Measurements from ENCODE around the gene DCTPP1.
"Not testable (repeated sequence)": the region's sequence is repeated elsewhere in the genome, so short reads cannot be mapped to it uniquely, and the experiment has no call there.

DCTPP1 gene

DNA sequence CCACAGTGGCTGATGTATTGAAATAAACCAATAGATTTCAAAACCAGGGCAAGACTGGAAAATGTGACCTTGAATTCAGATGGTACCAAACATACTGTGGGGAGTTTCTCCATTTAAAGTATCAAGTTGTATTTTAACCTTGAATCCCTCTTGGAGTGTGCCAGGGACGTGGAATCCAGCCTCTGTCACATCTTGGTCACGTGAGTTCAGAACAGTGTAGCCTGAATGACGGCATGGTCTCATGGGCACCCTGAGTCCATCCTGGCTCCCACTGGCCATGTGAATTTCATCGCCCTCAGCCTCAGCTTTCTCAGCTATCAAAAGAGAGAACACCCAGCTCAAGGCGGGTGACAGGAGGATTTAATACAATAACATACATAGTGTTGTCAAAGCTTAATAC, 15.7 kb downstream of the DCTPP1 start:
- no peak for DNase-seq (ENCODE audit: low read depth in 2 of 2)

DNA sequence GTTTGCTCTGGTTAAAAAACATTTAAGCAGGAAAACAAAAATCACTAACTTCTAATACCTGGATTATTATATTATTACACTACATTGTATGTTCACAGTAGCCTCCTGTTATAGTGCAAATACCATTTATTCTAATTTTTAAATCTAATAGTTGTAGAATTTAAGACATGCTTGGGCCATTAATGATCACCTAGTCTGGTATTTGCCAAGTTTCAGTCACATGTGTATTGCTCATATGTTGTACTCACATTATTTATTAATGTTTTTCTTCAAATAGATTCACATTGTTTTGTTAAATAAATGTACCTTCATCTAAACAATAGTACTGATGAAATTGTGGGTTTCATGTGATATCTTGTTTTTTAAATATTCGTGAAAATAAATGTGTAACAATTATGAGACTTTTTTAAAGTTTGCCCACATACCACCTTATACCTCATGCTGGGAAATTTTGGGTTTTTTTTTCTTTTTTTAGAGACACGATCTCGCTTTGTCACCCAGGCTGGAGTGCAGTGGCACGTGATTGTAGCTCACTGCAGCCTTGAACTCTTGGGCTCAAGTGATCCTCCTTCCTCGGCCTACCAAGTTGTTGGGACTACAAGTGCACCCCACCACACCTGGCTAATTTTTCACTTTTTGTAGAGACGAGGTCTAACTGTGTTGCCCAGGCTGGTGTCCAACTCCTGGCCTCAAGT, 16.6 kb downstream of the DCTPP1 start:
- DNase-seq (ENCODE audit: low read depth in 2 of 2): no peak

DNA sequence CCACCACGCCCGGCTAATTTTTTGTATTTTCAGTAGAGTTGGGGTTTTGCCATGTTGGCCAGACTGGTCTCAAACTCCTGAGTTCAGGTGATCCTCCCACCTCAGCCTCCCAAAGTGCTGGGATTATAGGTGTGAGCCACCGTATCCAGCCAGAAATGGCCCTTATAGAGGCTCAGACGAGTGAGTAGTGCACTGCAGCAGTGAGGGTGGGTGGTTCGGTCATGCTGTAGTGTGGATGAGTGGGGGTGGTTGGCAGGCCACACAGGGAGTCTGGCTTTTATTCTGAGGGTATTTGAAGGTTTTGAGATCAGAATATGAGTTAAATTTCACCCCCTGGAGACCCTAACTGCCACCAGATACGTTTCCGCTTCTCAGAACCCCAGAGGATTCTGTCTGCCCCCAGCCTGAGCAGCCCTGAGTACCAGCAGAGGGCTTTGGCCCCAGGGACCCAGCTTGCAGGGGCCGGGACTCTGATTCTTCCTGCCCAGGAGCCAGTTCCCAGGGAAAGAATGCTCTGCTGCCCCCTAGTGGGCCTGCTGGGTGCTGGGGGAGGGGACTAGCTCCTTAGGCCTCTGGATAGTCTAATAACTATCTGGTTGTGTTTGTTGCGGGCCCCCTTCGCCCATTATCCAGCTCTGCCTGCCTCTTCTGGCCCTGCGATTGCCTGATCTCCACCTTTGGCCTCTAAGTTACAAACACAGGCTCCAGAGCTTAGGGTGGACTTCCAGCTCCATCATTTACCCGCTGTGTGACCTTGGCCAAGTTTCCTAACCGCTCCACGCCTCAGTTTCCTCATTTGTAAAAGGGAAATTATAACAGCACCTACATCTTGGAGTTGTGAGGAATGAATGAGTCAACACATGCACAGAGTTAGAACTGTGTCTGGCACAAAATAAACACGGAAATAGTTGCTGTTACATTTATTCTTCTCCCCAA, 20.4 kb downstream of the DCTPP1 start:
- peak; percentile 44 to 61 for DNase-seq (ENCODE audit: low read depth in 2 of 2)

DNA sequence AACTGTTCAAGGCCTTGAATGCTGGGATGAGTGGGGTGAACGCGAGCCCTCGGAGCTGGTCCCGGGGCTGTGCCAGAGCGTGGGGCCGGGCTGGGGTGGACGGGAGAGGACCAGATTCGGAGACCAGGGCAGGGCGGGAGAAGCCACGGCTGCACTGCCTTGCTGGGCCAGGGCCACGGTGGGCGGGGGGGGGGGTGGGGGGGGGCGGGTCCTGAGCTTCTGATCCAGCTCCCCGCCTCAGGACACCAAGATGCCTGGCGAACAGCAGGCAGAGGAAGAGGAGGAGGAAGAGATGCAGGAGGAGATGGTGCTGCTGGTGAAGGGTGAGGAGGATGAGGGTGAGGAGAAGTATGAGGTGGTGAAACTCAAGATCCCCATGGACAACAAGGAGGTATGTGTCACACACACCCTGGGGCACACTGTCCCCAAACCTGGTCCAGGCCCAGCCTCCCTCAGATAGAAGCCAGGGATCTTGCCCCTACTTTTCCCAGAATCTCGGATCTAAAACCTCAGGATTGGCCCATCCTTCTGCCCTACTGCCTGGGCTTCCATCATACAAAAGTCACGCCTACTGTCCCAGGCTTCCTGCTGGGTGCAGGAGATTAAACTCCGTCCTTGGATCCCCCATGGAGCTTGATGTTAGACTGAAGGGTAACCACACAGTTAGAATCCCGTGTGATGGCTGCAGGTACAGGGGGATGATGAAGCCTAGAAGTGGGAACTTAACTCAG, 21.9 kb downstream of the DCTPP1 start:
- no peak for DNase-seq (ENCODE audit: low read depth in 2 of 2)

DNA sequence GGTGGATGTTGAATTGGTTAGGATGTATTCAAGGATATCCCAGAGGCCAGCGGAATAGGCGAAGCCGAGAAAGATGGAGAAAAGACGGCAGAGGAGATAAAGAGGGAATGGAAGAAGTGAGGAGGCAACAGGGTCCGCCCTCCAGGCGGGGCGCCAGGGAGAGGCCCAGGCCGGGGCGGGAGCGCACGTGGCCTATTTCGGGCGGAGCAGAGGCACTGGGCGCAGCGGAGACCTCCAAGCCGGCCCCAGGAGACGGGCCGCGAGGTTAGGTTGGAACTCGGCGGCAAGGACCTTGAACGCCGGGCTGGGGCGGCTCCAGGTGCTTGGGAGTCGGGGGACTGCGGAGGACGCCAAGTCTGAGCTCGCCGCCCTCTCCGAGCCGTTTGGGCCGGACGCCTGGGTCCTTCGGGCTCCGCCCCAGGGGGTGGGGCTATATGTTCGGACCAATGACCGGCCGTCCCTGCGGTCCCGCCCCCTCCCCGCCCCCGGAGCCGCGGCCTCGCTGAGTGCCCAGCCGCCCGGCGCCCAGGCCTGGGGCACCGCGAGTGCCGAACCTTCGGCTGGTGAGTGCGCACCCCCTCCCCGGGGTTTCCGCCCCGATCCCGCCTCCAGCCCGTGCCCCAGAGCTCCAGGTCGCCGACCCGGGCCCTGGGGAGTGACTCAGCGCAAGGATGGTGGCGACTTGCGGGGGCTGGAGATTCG, 22.6 kb downstream of the DCTPP1 start, which contains the start of gene ZNF771:
ZNF771 (plus strand) TSS at position 505 of the 702 bp plus-strand sequence. CDS start 448 bp downstream, outside the sequence.
- peak; percentile 67 to 68 for DNase-seq (ENCODE audit: low read depth in 2 of 2)

DNA sequence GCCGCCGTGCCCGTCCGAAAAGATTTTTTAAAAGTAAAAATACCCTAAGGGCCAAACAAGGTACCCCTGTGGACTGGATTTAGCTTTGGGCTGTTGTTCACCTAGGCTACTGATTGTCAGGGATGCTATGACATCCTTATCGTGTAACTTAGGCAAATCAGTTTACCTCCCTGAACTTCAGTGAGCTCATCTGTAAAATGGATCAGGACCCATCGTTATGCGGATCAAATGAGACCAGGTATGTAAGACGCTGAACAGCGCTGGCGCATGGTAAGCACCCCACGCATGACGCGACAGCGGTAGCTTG, 23.1 kb downstream of the DCTPP1 start:
- no peak for DNase-seq (ENCODE audit: low read depth in 2 of 2)

DNA sequence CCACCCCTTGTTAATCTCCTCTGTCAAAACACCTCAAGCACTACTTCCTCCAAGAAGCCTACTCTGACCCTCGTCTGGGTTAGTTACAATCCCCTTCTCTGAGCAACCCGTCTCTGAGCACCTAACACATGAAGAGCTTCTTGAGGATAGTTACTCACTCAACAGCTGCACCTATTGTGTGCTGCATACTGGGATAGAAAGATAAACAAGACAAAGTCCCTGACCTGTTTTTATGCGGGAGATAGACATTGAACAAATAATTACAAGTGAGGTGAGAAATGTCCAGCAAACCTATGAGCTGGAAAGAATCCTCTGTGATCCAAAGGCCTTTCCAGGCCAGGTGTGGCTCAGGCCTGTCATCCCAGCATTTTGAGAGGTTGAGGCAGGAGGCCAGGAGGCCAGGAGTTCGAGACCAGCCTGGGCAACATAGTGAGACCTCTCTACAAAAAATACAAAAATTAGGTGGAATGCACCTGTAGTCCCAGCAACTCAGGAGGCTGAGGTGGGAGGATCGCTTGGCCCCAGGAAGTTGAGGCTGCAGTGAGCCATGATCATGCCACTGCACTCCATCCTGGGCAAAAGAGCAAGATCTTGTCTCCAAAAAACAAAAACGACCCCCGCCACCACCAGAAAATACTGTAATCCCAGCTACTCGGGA, 27.9 kb downstream of the DCTPP1 start:
- DNase-seq (ENCODE audit: low read depth in 2 of 2): no peak

DNA sequence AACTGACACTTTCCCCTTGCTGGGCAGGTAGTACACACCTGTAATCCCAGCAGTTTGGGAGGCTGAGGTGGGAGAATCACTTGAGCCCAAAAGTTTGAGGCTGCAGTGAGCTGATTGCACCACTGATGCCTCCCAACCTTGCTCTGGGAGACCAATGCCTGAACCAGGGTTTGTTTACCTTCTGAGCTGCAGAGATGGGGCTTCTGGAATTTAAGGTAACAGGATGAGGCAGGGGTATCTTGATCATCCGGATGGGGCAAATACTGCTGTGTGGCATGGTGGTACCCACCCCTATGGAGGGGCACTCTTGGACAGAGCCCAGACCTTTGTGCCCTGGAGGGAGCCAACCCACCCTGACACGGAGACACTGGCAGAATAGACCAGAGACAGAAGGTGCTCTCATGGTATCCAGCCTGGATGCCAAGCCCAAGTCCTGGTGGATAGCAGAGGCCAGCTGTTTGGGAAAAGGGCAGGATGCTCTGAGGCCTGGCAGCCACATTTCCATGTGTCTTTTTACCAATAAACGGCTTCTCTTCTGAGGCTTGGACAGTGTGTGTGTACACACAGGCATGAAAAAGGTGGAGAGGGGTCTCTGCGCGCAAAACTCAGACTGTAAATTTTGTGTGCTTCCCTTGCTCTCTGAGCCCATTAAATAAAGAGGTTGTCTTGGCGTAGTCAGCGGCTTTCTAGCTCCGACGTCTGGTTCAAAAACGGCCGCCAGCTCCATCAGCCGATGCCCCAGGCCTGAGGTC, 30.2 kb downstream of the DCTPP1 start:
- no peak for DNase-seq (ENCODE audit: low read depth in 2 of 2)

DNA sequence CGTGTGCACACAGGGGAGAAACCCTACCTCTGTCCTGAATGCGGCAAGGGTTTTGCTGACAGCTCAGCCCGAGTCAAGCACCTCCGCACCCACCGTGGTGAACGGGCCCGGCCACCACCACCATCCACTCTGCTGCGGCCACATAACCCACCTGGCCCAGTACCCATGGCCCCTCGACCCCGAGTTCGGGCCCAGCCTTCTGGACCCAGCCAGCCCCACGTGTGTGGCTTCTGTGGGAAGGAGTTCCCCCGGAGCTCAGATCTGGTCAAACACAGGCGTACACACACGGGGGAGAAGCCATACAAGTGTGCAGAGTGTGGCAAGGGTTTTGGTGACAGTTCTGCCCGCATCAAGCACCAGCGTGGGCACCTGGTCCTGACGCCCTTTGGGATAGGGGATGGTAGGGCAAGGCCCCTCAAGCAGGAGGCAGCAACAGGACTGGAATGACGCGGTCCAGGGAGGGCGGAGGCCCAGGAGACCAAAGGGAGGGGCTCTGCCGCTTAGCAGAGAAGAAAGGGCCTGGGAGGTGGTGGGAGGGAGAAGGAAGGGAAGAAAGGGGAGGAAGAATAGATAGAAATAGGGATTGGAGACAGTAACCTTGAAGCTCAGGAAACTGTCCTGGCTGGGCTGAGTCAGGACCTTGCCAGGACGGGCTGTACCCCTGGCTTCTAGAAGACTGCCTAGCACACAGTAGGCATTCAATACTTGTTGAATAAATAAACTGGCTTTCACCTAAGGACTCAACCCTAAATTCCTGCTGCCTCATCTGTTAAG, 31.0 kb downstream of the DCTPP1 start:
- DNase-seq (ENCODE audit: low read depth in 2 of 2): no peak

DNA sequence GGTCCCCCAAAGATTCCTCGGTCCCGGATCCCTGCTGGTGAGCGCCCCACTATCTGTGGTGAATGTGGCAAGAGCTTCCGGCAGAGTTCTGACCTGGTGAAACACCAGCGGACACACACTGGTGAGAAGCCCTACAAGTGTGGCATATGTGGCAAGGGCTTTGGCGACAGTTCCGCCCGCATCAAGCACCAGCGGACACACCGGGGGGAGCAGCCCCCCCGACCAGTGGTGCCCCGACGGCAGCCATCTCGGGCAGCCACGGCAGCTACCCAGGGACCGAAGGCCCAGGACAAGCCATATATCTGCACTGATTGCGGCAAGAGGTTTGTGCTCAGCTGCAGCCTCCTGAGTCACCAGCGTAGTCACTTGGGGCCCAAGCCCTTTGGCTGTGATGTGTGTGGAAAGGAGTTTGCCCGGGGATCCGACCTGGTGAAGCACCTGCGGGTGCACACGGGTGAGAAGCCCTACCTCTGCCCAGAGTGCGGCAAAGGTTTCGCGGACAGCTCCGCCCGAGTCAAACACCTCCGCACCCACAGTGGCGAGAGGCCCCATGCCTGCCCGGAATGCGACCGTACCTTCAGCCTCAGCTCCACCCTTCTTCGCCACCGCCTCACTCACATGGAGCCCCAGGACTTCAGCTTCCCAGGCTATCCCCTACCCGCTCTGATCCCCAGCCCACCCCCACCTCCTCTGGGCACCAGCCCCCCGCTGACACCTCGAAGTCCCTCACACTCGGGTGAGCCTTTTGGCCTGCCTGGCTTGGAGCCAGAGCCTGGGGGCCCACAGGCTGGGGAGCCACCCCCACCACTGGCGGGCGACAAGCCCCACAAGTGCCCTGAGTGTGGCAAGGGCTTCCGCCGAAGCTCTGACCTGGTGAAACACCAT, 31.8 kb downstream of the DCTPP1 start:
- no peak for DNase-seq (ENCODE audit: low read depth in 2 of 2)

DNA sequence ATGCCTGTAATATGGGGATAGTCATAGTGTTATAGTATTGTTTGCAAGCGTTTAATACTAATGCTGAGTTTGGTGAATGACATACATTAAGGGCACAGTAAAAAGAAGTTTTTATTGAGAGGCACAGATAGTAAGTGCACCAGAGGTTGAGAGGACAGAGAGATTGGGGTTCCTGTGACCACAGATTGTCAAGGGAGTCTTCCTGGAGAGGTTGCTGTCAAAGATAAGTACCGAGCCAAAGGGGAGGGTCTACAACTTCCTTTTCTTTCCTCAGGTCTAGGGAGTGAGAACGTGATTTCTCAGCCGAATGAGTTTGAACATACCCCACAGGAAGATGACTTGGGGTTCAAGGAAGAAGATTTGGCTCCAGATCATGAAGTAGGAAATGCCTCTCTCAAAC, 32.8 kb downstream of the DCTPP1 start:
- DNase-seq (ENCODE audit: low read depth in 2 of 2): no peak

DNA sequence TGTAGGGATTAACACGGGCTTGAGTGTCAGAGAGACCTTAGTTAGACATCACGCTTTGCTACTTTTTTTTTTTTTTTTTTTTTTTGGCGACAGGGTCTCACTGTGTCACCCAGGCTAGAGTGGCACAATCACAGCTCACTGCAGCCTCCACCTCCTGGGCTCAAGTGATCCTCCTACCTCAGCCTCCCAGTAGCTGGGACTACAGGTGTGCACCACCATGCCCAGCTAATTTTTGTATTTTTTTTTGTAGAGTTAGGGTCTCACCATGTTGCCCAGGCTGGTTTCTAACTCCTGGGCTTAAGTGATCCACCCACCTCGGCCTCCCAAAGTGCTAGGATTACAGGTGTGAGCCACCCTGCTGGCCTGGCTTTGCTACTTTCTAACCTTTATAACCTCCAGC, 33.2 kb downstream of the DCTPP1 start:
- DNase-seq (ENCODE audit: low read depth in 2 of 2): not testable (repeated sequence)

DNA sequence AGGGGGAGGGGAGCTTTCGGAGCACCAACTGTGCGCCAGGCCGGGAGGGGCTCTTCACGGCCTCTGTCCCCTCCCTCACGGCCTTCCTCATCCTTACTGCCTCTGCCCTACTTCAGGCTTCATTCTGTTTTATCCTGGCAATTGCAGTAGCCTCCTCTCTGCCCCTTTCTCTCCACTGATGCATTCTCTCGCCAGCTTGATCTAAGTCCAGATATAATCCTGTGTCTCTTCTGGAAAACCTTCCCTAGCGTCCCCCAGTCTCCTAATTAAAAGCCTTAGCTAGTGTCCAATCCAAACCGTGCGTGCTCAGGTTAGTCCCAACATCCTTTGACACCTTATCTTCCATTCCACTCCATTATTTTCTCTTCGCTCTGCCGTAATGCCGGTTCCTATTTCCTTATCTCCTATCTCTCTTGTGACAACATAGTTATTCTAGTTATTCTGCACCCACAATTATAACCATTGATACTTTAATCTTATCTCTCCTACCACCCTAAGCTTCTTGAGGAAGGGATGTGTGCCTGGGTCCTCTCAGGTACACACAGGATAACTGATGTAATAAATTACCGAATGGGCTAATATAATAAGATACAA, 33.7 kb downstream of the DCTPP1 start:
- DNase-seq (ENCODE audit: low read depth in 2 of 2): no peak

DNA sequence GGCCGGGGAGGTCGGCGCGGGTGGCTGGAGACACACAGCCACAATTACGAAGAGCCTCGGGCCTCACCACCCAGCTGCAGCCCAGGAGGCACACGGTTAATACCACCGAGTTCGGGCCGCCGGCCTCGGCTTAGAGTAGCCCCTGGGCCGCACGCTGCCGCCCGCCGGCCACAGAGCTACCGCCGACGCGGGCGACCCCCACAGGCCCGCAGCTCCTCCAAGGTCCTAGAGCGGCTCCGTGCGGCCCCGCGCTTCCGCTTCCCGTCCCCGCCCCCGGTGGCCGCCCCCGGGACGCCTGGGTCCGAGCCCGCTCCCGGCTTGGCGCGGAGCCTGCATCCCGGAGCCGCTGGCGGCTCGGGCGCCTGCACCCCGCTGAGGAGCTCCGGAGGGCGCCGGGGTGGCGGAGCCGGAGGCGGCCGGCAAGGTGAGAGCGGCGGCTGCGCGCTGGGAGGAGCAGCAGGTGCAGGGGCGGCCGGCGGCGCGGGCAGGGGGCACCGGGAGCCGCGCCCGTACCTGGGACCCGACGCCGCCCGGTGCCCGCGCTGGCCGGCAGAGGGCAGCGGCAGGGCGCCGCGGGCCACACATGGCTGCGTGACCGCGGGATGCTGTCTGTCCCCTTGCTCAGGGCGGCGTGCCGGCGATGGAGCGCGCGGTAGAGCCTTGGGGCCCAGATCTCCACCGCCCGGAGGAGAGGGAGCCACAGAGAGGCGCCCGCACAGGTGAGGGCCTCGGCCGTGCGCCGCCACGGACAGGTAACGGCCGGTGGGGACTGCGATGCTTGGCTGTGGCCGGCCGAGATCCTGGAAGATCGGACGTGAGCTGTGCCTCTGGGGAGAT, 34.5 kb downstream of the DCTPP1 start, which contains the start of gene ZNF48:
ZNF48 (plus strand) TSS at position 266 of the 837 bp plus-strand sequence; CDS start at position 641, 375 bp downstream.
- peak; percentile 64 to 68 for DNase-seq (ENCODE audit: low read depth in 2 of 2)

DNA sequence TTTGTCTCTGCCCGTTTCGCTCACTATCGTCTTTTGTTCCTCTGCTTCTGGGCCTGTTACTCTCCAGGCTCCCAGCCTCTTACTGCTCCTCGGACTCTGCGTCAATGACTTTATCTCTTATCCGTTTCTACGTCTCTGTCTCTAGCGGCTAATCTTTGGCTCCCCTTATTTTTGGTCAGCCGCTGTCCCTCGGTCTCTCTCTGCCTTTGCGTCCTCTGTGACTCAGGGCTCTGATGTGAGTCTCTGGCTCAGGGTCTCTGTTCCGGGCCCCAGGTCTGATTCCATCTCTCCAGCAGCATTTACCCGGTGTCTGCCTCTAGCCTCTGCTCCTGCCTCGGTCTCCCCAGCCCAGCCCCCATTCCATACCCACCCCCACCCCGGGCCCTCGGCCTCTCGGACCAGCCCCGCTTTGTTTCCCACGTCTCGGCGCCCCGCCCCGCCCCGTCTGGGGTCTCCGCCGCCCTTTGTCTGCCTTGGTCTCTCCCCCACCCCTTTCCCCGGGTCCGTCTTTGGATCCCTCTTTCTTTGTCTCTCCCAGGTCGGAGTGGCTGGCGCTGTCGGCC, 35.2 kb downstream of the DCTPP1 start:
- no peak for DNase-seq (ENCODE audit: low read depth in 2 of 2)

DNA sequence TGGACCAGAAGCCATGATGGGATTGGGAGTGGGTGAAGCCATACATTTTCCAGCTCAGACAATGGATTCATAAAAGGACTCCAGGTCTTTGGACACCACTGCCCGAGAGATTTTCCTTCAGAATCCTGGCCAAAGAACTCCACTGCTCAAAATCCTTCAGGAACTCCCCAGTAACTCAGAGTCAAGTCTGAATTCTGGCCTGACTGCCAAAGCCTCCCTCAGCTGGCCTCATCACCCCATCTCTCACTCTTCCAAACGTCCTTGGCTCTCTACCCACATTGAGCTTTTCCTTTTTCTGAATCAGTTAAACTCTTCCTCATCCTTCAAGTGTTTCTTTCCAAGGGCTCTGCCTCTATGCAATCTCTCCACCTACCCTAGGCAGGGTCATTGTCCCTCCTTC, 46.3 kb downstream of the DCTPP1 start:
- DNase-seq (ENCODE audit: low read depth in 2 of 2): no peak

All from fibroblast of skin of left biceps (primary cell).